DMS53 treated with DMSO at 0.1 percent for 48 hours (cell line): ENCODE results near the gene ADAMTS2.

Experiments used
- DNase-seq: peaks from one replicate; lab custom pipeline; 2025; ENCODE audit not compliant: unreplicated experiment; lab: John Stamatoyannopoulos, UW

ADAMTS2 gene

DNA sequence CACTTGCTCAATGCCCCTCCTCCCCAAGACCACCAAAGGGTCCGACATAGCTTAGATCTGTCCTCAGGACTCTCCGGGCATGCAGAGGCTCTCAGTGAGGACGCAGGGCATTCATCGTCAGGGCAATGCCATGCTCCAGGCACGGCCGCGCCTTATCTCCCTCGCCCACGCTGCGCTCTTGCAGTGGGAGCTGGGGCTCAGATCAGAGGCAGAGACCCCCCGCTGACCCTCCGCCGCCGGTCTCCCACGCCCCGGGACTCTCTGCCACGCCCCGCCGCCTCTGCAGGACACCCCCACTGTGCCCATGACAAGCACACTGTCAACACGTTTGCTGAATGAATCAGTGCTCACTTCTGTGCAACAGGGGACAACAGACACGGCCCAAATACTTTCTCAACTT lies 140.7 kb downstream of the ADAMTS2 start:
- DNase-seq: no peak

DNA sequence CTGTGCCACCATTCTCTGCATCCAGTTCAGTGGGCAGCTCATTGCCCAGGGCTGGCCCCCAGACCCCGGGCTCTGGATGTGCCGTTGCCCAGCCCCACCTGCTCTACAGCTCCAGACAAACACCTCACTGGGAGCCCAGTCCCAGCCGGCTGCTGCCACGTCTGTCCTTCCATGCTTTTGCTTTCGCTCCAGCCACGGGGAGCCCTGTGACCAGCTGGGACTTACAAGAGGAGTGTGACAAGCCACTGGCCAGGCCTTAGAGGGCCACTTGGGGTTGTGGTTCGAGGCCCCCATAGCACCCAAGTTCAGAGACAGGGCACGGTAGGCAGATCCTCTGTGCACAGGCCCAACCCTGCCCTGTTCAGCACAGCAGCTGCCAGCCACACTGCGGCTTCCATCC lies 142.0 kb downstream of the ADAMTS2 start:
- no peak for DNase-seq

DNA sequence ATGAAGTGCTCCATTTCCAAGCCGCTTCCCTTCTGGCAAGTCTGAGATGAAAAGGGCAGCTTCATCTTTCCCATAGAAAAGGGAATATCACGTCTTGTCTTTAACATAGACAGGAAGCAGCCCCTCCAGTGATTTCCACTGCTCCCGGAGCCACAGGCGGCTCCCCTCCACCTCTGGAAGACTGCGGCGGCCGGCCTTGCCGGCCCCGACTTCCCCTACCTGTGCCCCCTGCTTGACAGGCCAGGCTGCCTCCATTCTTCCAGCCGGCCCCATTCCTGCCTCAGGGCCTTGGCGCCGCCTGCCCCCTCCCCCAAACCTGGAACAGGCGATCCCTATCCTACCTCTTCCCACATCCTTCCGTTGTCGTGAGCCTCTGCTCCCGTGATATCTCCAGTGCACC lies 143.3 kb downstream of the ADAMTS2 start:
- DNase-seq: no peak

DNA sequence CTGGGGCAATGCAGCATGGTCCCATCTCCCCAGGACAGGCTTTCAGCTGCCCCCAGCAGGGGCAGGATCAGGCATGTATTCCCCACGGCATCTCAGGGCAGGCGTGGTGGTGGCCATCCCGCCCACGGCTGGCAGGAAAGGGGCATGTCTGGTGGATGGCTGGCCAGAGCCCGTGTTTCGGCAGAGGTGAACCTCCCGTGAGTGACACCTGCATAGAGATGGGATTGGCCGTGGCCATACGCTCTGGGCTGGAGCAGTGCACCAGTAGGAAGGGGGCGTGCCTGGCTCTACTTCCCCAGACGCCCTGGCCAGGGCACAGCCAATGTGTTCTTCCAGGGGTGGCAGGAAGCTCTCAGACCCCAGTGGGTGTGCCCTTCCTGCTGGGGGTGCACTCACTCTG lies 146.0 kb downstream of the ADAMTS2 start:
- DNase-seq: no peak

DNA sequence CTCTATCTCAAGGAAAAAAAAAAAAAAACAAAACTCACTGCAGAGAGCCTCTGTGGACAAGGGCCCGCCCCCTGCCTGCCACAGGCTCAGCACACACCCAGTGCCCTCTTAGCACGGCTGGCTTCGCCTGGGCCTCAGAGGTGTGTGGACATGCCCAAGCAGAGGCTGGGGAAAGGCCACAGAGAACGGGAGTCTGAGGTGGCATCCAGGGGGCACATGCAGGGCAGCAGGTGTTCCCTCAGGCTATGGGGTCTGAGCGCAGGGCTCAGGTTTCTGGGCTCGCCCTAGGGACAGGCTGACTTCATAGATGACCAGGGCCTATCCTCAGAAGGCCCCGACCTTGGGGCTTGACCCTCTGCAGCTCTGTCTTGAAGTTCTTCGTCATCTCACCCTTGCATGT lies 146.4 kb downstream of the ADAMTS2 start:
- DNase-seq: no peak

DNA sequence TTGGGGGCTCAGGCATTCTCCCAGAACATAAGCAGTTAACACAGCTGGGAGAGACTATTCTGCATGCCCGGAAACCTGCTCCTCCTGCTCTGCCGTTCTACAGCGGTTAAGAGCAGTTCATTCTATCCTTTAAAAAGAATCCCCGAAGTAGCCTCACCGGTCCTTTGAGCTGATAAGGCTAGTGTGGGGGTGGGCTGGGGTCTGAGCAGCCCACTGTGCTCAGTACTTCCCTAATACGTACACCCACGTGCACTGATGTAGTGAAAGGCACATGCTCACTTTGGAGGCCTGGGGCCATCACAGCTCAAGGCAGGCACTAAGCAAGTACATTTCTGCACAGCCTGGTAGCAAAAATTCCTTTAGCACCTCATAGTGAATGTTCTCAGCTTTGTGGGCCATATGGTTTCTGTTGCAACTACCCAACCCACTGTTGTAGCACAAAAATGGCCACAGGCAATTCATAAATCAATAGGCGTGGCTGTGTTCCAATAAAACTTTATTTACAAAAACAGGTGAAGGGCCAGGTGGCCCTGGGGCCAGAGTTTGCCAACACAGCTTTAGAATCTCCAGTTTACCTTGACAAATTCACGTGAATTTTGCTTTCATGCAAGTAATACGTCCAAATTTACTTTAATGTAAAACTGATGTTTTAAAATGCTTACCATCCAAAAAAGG lies 148.7 kb downstream of the ADAMTS2 start:
- no peak for DNase-seq

DNA sequence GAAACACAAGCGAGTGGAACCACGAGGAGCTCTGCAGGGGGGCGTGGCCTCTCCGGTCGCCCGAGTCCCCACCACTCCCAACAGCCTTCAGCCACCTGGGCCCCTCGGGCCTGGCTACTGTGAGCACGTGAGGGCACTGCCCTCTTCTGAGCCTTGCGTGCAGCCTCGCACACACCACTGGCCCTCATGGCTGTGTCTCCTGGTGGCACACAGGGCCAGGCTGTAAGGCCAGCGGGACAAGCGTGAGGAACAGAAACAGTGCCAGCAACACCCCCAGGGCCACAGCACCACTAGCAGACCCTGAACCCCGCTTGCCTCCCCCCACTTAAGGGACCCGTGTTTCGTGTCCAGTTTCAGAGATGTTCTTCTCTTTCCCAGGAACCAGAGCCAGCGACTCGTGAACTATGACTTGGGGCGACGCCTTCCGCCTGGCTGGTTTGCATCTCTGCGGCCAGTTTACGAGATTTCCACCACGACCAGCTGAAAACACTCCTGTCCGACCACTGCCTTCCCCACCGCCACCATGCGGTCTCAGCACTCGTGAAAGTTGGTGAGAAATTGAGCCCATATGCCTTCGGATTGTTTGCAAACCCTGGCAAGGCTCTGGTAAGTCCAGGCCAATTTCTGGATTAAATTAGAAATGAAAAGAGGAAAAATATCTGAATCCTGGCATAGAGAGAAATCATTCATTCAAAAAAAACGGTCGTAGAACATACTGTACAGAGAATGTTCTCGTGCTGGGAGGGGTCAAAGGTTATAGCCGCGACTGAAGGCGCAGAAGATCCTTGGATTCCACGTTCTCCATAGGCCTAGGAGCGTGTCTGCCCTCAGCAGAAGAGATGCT lies 149.5 kb downstream of the ADAMTS2 start:
- no peak for DNase-seq

DNA sequence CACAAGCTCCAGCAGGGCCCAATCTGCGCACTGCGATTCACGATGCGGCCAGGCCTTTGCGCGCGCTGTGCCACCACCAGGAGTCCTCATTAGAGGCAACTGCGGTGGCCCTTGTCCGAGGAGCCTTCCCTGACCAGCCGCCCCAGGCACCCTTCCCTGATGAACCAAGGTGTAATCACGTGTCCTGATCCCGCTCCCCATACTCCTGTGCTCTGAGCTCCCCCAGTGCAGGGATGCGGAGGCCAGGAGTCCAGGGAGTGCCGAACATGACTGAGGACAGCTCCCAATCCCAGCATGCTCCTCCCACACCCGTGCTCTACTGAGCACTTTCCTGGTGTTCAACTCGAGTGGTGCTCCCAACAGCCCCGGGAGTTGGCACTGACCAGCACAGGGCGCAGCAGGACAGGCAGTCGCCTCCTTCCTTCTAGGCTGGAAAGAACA lies 150.3 kb downstream of the ADAMTS2 start:
- no peak for DNase-seq

DNA sequence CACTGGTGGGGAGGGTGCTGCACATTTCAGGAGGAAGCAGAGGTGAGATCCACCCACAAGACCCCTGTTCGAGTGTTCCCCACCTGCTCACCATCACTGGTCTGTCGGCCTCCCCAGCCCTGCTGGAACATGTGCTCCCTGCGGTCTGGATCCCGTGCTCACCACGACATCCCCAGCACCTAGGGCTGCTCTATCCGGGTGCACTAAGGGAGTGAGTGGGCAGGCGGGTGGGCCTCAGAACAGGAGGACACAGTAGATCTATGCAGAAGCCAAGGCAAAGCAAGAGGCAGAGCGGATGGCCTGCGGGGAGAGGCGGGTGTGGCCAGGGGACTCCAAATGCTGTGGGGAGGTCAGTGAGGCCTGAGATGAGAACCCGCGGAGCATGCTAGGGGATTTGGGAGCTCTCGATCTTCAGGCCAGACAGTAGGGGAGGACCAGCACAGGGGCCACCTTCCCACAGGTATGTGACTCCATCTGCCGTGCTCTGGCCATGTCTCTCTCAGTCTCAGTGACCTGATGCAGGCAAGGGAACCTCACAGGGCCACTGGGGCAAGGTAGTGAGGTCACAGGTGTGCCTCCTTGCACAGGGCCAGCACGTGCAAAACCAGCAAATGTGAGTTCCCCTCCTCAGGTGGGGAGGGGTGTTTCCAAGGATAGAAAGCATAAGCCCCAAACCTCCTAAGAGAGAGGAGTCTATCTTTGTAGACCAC lies 150.9 kb downstream of the ADAMTS2 start:
- no peak for DNase-seq

DNA sequence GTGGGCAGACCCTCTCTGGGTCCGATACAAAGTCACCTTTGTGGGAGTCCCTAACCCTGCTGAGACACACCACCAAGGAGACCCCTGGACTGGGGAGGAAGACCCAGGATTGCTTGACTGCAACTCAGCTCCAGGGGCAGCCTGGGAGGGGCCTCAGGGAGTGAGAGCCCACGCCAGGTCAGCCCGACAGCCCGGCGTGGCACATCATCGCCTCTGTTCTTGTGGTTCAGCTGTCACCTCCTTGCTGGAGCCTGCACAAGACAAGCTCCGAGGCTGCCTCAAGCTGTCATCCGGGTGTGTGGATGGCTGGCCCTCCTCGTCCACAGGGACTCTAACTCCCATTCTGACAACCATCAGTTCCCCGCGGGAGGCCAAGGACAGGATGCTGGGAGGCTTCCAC lies 151.5 kb downstream of the ADAMTS2 start:
- DNase-seq: no peak

DNA sequence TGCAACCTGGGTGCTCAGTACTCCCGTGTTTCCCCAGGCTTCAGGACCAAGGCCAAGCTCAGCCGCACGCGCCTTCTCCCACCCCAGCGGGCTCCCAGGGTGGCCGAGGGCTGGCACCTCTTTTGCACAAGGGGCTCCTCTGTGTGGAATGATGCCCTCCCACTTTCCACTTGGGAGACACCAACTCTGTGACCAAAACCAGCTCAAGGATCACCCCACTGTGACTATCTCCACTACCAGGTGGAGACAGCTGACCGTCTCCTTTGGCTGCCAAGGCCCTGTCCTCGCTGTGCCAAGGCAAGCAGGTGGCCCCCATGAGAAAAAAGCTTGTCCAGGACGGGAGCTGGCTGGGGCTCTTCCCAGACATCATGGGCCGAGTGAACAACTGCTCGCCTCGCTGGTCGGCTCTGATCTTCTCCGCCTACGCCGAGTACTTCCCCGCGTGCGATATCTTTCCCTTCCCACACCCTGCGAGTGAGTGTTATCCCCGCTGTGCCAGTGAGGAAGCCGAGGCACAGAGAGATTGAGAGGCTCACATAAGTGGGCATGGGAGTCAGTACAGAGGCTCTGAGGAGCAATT lies 152.3 kb downstream of the ADAMTS2 start:
- DNase-seq: no peak

DNA sequence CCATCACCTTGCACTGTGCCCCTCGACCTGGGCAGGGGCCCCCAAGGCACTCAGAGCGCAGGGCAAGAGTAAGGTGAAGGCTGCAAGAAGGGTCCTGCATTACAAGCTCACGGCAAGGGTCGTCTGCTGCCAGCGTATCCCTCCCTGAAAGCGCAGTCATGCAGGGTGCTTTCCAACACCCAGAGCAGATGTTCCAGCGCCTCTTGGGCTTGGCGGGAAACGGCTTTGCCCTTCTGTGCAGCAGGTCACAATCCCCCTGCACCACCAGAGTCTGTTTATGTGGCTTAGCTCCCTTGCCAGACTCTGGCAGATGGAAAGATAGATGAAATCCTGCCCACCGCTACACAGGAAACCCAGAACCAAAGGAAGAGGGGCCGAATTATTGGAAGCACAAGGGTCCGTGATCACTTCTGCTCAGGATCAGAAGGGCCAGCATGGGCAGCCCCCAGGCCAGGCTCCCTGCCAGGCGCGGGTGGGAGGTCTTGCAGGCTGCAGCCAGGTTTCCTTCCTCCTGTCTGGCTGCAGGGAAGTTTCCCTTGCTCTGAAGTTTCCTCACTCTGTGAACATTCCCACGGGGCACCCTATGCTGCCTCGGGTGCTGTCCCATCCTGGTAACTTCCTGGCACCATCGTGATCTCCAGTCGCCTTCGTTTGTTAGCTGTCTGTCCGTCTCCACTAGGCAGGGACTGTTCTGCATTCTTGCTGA lies 152.9 kb downstream of the ADAMTS2 start:
- no peak for DNase-seq

DNA sequence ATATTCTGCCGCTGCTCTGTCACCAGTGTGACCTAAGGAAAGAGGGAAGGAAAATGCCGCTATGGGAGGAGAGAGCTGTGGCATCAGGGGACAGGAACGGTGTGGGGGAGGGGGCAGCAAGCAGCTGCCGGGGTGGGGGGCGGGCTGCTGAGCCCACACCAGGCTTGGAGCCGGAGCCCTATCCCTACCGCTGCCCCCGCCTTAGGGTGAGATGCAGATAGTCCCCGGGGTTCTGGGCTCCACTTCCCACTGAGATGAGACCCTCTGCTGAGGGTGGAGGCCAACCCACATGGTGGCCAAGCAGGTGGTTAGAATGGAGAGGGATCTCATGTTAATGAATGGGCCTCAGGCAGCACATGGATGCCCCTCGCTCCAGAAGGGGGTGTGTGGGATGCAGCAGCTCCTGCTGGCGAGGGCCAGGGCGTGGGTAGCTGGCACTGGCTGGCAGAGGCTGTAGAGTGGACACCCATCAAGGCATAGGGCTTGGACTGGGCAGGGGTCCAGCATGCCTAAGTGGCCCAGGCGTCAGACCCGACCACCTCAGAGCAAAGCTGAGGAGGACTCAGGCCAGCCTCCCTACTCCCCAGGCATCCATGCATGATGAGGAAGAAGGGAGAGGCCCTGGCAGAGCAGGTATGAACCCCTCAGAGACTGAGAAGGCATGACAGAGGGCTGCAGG lies 153.6 kb downstream of the ADAMTS2 start:
- no peak for DNase-seq

DNA sequence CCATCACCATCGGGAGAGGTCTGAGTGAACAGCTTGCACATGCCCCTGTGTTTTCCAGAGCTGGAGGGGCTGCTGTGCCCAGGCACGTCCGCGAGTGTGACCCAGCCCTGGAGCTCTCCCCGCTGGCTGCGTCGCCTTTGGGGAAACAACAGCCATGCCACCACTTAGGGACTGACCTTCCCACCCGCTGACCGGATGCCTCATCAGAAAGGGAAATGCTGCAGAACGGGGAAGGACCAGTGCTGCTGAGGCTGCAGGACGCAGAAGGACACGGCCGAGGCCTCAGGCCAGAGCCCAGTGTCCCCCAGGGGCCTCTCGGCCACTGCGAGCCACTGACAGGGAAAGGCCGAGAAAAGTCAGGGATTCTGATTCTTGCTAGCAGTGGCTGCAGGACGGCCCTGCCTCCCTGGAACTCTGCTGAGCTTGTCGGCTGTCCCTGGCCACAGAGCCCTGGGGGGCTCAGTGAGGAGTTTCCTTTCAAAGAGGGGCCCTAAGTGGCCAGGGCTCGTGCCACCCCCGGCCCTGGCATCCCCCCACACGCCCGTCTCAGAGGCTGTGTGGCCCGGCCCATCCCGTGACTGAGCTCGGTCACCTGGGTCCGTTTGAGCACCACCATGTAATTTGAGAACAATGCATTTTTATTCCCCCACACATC lies 154.3 kb downstream of the ADAMTS2 start:
- no peak for DNase-seq

DNA sequence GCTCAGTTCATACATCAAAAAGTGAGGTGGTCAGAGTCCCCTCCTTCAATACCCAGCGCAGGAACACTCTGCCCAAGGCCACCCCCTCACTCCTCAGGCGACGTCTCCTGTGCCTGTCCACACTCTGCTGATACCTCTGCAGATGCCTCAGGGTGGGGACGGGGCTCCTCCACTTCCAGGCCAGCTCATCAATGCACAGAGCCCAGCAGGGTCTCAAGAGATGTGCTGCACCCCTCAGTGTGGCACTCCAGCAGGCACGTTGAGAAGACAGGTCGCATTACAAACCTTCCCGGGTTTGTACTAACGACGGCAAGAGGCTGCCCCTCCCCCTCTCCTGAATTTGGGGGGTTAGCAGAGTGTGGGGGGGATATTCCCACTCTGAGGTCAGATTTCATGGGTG lies 156.6 kb downstream of the ADAMTS2 start:
- DNase-seq: no peak

DNA sequence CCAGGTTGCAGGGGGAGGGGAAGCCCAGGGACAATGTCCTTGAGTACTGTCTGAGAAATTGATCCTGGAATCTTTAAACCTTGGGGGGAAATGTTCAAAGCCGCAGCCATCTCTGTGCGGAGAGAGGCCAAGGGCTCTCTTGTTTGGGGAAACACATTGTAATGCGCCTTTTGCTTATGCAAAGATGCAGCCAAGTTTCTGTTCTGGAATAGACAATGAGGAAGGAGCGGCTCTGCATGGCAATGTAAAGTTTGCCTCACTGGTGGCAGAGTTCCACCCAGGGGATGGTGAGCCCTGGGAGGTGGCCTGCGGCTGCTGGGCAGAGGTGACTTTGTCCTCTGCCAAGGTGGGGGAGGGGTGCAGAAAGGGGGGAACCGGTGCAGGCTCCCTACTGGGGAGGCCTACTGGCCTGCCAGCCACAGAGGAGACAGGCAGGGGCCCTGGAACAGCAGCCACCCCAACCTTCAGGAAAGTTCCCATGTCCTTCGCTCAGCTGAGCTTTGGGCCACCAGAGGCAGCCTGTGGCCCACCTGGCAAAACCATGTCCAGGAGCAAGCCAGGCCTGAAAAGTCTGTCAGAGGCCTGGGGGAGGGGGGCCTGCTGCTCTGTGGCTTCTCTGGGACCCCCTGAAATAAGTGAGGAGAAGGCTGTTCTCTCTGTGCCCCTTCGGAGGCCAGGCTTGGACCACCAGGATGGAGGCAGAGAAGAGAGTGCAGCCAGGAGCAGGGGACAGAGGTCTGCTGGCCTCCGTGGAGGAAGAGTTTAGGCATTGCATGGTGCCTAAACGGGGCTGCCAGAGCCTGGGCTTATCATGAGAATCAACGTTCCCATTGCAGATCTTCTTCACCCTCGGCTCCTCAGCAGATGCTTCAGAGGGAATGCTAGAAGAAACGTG lies 157.3 kb downstream of the ADAMTS2 start:
- no peak for DNase-seq

DNA sequence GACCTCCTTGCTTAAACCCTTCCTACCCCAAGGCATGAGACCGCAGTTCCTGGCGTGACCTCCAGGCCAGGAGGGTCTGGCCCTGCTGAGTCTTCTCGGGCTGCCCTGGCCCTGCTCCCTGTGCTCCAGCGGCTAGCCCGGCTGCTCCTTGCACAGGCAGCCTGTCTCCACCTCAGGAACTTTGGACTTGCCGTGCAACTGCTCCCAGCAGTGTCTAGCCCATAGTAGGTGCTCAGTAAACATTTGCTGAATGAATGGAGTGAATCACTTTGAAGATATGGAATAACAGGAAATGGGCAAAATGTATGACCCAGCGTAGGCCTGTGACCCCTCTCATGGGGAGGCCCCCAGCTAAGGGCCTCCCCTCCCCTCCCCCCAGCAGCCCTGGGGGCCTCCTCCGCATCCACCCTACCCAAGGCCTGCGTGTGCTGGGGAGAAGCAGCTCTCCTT lies 158.0 kb downstream of the ADAMTS2 start:
- DNase-seq: no peak

DNA sequence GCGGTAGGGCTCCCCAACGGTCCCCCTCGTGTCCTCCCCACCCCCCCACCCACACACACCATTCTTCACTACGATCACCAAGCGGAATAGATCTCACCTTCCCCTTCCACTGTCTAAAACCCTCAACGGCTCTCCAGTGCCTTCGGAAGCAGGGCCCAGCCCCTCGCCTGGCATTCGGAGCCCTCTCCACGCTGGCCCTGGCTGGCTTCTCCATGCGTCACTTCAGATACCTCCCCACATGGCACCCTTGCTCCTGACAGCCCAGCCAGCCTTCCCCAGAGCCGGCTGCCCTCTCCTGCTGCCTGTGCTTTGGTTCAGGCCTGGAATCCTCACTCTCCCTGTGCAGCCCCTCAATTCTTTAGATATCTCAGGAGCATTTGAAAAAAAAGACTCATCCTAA lies 158.5 kb downstream of the ADAMTS2 start:
- no peak for DNase-seq

DNA sequence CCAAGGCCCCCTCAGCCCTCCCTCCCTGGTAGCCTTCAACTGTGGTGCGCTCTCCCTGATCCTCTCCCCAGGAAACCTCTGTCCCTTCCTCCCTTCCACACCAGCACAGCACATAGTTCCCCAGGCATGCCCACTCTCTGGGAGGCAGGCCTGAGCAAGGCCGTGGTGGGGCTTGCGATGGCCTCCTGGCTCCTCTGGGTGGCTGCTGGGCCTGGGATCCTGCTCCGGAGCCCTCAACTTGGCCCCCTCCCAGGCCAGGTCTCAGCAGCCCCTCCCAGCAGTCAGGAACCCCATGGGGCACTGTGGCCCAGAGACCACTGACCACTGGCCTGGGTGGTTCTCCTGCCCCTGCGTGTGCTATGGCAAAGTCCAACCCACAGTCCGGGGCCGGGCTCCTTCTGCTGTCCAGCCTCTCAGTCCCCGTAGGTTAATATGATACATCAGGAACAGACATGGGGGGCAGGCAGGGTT lies 159.3 kb downstream of the ADAMTS2 start:
- DNase-seq: no peak
